ENCODE measurements around the gene VPS36. TPM values are rescaled to one million over a fixed set of nuclear protein-coding genes. Genes with fewer than 3 reads are reported as not detected.

The VPS36 gene
- total and polyA plus RNA-seq, 9 of the 15 experiments (the other 6 are each of a cell fraction or from before 2014, with no cell fraction given) = 8.4 to 30.6 (median 23.7) TPM

GRCh38 chr13:52450012-52450792 lies at the start of gene VPS36 (continued):
- TF ChIP-seq ZNF280A (IDR thresholded peaks at IDR 0.05; ENCODE audit: low read depth, partially characterized antibody) (no peak), ETV1 (tag; conservative IDR thresholded peaks at IDR 0.05; ENCODE audit: low read depth) (no peak; the same call in 1 of the 2 replicates), ARID3A (IDR thresholded peaks at IDR 0.05; ENCODE audit: borderline replicate concordance, low read depth, low read length) (no peak), RBFOX2 (IDR thresholded peaks at IDR 0.05; ENCODE audit: low read depth, low read length) (peak; percentile 90), ZSCAN32 (CRISPR knock-in tag; IDR thresholded peaks at IDR 0.05) (no peak), STAG1 (CRISPR knock-in tag; IDR thresholded peaks at IDR 0.05; ENCODE audit: borderline replicate concordance) (peak; percentile 93), ZBTB17 (CRISPR knock-in tag; IDR thresholded peaks at IDR 0.05) (0 out of 2 replicates have a peak, but pooled peaks have one; percentile 24), ATF3 (IDR thresholded peaks at IDR 0.05) (no peak), ATF3 (CRISPR knock-in tag; conservative IDR thresholded peaks at IDR 0.05) (no peak), NFIX (CRISPR knock-in tag; IDR thresholded peaks at IDR 0.05; ENCODE audit: low read depth) (no peak; the same call in 1 of the 2 replicates), TBP (optimal IDR thresholded peaks at IDR 0.05; ENCODE audit: low read depth, low read length) (peak; percentile 59), RNF2 (IDR thresholded peaks at IDR 0.05) (peak; percentile 47; the same call in 1 of the 2 replicates), GMEB1 (CRISPR knock-in tag; IDR thresholded peaks at IDR 0.05) (peak; percentile 74), EZH2 (IDR thresholded peaks at IDR 0.05; ENCODE audit: borderline replicate concordance, low read depth, low read length) (no peak), RCOR1 (IDR thresholded peaks at IDR 0.05; ENCODE audit: borderline replicate concordance in 1 of 2, low read depth in 2 of 2, low read length in 2 of 2) (peak in 1 of 2 experiments; percentile 81; a peak in 2 of 4 replicates), ZNF780A (CRISPR knock-in tag; IDR thresholded peaks at IDR 0.05) (no peak), PKNOX1 (IDR thresholded peaks at IDR 0.05) (no peak), CXXC5 (CRISPR knock-in tag; IDR thresholded peaks at IDR 0.05) (peak; percentile 84), MITF (IDR thresholded peaks at IDR 0.05) (no peak)
